NOMO-1 treated with dmso at 0.1 percent for 144 hours (cell line): Measurements from ENCODE around the gene BEST4.
"Not testable (repeated sequence)": the region's sequence is repeated elsewhere in the genome, so short reads cannot be mapped to it uniquely, and the experiment has no call there.

ENCODE experiments used
- DNase-seq: peaks from one replicate; lab custom pipeline; 2025; ENCODE audit not compliant: unreplicated experiment; lab: John Stamatoyannopoulos, UW

The BEST4 gene

GRCh38 chr1:44803062-44803311 lies 15.0 kb upstream of the BEST4 start:
- DNase-seq = no peak

- no peak for DNase-seq
Observed at GRCh38 chr1:44802306-44803061, 14.5 kb upstream of the BEST4 start.

DNA sequence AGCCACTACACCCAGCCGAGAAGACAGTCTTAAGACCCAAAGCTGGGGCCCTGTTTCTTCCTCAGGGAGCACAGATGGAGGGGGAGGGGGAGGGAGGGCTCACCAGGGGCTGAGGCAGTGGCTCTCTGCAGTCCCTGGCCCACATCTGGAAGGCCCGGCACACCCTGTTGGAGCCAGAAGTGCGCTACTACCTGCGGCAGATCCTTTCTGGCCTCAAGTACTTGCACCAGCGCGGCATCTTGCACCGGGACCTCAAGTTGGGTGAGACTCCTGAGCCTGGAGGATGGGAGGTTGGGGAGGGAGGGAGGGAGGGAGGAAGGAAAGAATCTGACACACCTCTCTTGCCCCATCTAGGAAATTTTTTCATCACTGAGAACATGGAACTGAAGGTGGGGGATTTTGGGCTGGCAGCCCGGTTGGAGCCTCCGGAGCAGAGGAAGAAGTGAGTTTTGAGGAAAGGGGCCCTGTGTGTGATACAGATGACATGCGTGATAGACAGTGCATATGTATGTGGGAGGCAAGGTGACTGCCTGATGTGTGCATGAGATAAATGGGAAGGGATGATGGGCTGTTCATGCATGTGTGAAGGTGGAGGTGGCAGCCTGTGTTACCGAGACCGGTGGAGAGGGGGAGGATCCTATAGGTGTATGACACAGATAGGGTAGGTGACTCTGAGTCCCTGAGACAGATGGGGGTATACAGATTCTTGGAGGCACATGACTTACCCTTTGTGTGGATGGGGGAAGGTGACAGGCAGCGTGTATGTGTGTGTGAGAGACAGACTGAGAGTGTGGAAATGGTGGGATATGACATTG lies 13.7 kb upstream of the BEST4 start:
- no peak for DNase-seq

DNA sequence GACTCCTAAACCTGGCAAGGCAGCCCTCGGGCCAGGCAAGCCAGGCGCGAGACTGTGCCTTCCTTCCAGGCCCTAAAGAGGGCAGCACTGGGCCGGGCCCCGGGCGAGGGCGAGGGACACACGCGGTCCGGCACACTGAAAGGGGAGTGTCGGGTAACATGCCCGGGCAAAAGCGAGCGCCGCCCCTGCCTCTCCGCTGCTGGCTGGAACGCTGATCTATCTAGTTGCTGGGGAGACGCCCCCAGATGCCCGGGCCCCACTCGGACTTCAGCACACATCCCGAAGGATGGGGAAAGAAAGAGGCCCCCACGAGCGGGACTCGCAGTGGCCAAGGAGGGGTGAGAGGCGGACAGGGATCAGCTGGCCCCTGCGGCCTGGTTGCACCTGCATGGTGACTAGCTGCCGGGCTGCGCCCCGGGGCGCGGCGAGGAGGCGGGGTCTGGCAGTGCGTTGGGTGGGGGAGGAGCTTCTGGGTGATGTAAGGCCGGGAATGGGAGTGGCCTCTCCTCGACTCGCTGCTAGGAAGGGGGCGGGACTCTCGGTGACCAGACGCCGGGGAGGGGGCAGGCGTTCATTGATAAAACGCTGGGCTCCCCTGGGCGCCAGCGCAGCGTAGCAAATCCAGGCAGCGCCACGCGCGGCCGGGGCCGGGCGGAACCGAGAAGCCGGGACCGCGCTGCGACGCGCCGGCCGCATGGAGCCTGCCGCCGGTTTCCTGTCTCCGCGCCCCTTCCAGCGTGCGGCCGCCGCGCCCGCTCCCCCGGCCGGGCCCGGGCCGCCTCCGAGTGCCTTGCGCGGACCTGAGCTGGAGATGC lies 12.0 kb upstream of the BEST4 start, which contains the start of gene PLK3:
TSS of gene PLK3 (plus strand) at position 608 of the 815 bp plus-strand sequence. CDS start at position 695, 87 bp downstream.
- DNase-seq = peak; percentile 97

GRCh38 chr1:44798481-44799365 lies 10.8 kb upstream of the BEST4 start:
- DNase-seq = no peak

DNA sequence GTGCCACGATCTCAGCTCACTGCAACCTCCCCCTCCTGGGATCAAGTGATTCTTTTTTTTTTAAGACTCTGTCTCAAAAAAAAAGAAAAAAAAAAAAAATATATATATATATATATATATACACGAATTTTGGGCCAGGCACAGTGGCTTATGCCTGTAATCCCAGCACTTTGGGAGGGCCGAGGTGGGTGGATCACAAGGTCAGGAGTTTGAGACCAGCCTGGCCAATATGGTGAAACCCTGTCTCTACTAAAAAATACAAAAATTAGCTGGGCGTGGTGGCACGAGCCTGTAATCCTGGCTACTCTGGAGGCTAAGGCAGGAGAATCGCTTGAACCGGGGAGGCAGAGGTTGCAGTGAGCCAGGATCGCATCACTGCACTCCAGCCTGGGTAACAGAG lies 9.9 kb upstream of the BEST4 start:
- not testable (repeated sequence) for DNase-seq

DNA sequence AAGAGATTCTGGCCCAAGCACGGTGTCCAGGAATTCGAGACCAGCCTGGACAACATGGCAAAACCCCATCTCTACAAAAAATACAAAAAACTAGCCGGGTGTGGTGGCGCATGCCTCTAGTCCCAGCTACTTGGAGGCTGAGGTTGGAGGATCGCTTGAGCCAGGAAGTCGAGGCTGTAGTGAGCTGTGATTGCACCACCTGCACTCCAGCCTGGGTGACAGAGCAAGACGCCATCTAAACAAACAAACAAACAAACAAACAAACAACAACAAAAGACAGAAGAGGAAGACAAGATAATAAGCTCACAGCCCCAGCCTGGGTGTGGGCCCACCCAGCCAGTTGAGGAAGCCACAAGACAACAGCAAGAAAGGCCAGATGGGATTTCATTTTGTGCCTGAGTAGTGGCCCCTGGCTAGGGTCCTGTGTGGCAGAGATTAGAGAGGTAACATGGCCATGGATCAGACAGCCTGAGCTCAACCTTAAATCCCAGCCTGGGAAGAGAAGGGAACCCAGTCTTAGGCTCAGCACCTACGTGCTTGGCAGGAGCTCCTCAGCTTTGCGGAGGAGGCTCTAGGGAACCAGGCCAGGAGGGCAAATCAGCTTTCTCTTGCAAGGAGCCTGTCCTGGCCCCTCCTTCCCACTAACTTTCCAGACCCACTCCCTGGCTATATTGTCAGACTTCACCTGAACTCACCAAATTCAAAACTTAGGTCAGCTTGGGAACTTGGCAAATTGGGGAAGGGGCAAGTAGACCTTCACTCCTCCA lies 4.9 kb upstream of the BEST4 start:
- DNase-seq = no peak

DNA sequence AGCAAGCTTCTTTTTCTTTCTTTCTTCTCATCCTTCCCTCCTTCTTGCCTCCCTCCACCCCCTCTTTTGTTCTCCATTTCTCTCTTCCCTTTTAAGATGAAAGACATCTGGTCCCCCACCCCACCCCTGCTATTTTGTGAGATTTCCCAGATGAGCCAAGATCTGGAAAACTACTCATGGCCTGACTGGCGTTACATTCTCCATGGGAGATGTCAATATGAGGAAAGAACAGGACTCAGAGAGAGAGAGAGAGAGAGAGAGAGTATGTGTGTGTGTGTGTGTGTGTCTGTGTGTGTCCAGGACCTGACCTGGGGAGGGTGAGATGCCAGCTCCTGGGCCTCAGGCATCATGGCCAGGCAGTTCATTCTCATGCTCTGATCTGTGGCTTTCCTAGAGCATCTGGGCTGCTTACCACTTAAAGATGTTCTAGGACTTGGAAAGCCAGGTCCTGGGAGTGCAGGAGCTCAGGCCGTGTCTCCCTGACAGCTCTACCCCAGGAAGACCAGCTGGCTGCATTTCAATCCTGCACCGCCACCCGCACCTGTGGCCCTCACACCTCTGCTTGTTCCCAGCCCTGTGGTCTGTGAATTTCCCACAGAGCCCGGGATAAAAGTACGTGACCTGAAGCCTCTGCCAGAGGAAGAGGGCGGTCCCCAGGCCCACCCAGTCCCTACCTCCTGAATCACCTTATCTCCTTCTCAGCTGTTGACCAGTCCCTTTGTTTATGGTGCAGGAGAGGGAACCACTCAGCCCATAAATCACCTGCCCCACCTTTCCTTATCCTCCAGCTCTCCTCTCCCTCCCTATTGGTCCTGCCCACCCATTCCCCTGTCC lies 3.2 kb upstream of the BEST4 start:
- DNase-seq = no peak

- no peak for DNase-seq
Observed at GRCh38 chr1:44787506-44787905, 464 bp downstream of the BEST4 start.

DNA sequence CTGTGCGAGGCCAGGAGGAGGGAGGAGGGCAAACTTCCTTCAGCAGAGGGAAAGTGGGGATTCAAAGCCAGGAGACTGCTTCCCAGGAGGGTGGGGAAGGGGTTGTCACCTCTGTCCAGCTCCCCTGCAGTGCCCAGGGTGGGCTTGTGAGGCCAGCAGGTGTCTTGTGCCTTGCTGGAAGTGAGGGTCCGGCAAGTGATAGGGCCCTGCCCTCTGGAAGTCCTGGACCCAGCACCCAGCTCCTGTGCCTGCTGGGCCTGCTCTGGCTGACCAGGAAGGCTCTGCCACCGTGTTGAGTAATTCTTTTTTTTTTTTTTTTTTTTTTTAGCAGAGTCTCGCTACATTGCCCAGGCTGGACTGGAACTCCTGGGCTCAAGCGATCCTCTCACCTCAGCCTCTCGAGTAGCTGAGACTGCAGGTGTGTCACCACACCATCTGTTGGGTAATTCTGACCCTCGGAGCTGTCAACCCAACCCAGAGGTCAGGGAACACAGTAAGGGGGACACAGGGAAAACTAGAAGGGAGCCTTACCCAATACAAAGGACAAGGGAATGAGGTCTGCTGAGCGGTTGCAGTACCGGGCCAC lies 1.0 kb downstream of the BEST4 start:
- no peak for DNase-seq

DNA sequence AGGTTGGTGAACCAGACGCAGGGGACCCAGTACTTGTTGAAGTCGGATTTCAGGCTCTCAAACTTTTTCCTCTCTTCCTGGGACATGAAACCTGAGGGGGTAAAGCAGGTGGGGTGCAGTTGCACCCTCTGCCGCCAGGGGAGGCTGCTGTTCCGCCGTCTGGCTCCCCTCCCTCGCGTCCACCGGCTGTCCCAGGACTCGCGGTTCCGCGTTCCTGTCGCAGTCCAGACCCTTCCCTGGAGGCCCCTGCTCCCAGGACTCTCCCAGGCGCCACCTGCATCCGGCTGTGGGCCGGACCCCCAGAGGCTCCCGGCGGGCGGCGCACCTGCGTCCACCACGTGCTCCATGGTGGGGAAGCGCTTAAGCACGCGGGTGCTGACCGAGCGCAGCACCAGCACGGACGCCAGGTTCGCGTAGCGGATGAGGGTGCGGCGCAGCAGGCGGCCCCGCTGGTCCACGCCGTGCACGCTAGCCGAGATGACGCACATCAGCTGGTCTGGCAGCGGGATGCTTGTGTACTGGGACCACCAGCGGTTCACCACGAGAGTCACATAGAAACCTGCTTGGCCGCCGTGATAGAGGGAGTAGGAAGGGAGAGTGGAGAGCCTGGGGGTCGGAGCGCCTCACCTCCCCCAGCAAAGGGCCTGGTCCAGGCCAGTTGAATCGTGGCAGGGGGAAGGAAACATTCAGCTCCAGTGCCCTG lies 1.7 kb downstream of the BEST4 start:
- peak; percentile 61 for DNase-seq

DNA sequence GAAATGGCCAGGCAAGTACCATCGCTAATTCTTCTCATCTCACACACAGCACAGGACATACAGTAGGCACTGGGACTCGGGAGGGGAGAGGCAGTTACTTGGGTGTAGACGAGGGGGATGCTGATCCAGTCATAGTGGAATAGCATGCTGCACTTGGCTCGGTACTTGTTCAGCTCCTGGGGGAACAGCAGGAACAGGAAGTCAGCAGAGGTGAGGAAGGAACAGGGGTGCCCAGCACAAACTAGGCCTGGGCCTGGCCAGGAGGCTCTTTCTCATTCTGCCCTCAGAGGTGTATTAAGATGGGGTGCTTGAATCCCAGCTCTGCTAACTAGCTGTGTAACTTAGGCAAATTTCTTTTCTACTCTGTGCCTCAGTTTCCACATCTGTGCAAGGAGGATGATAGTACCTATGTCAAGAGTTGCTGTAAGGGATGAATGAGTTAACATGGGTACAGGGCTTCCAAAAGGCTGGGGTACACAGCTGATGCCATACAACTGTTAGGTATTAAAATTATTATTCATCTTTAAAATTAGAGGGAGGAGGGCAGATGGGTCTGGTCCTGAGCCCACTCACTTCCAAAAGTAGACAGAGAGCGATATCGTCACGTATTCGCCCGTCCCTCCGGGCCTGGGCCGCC lies 2.4 kb downstream of the BEST4 start:
- DNase-seq = no peak

- DNase-seq = no peak
Observed at GRCh38 chr1:44785029-44785380, 3.0 kb downstream of the BEST4 start.

DNA sequence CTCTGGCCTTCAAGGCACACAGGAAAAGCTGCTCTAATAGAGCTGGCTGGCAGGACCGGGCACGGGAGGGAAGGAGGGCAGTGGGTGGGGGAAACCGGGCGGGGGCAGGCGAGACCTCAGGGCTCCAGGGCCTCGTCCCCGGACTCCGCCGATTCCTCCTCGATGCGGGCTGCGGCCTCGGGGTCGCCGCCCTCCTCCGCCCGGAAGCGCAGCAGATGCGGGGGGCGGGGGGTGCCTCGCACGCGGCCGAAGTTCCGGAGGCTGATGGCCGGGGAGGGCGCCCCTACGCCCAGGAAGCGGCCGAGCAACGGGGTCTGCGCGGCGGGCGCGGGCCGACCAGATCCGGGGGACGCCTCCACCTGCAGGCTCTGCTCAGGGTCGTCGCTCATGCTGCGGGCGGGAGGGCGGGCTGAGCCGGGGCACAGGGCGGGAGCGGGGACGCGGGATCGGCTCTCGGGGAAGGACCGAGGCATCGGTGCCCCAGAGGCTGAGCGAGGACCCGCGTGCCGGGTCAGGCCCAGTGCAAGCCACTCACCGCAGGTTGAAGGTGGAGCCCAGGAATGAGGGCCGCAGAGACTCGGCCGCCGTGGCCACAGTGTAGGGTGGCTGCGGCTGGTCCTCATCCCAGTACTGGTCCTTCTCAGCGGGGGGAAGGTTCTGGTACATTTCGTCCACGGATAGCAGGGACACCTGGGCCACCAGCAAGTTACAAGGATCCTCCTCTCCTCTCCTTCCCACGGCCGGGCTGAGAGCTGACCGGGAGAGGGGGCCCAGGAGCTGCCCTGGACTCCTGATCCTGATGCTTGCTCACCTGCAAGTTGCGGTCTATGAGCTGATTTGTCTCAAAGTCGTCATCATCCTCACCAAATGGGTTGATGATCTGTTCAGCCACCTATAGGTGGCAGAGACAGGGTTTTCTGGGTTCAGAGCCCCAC lies 3.6 kb downstream of the BEST4 start:
- no peak for DNase-seq

DNA sequence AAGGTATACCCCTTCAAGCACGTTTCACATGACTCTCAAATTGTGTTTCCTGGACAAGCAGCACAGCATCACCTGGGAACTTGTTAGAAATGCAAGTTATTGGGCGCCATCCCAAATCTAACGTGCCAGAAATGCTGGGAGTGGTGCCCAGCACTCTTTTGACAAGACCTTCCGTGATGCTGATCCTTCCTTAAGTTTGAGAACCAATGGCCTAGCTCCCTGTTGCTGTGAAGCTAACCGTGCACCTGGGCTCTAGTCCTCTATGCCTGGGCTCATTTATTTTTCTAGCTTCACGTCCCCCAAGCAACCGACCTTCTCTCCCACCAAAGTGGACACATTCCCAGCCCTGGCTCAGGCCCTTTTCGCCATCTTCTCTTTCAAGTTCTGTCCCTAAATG lies 4.3 kb downstream of the BEST4 start:
- DNase-seq = no peak

- no peak for DNase-seq
Observed at GRCh38 chr1:44780583-44781121, 7.3 kb downstream of the BEST4 start.
